Endodermal cell (in vitro differentiated cells): Measurements from ENCODE around the gene SNX5. TPM values are rescaled to one million over a fixed set of nuclear protein-coding genes. Genes with fewer than 3 reads are reported as not detected.

Experiments used
- DNase-seq: peaks from one replicate; pipeline ENCODE4 v3.0.0-alpha.2; 2017
- H3K27ac ChIP-seq: 2 replicates; pipeline ENCODE4 v1.5.1; 2013; ENCODE audit warnings: mild to moderate bottlenecking, low read depth, low read length, moderate library complexity
- H3K27me3 ChIP-seq: 2 replicates; pipeline ENCODE4 v1.6.1; 2013; ENCODE audit warnings: mild to moderate bottlenecking, low read length, moderate library complexity; ENCODE audit not compliant: insufficient read depth, control insufficient read depth, poor library complexity, severe bottlenecking
- H3K36me3 ChIP-seq: 2 replicates; pipeline ENCODE4 v1.7.0; 2013; ENCODE audit warnings: mild to moderate bottlenecking, low read length, moderate library complexity; ENCODE audit not compliant: control insufficient read depth, insufficient read depth
- H3K4me1 ChIP-seq: one replicate; pipeline ENCODE4 v1.7.0; 2013; ENCODE audit warnings: low read length; ENCODE audit not compliant: control insufficient read depth, insufficient read depth
- H3K4me3 ChIP-seq: 2 replicates; pipeline ENCODE4 v1.5.1; 2013; ENCODE audit warnings: mild to moderate bottlenecking, low read length, moderate library complexity
- H3K9ac ChIP-seq: 2 replicates; pipeline ENCODE4 v1.6.1; 2013; ENCODE audit warnings: mild to moderate bottlenecking, low read length, moderate library complexity; ENCODE audit not compliant: poor library complexity, severe bottlenecking; ENCODE audit errors: extremely low read depth
- H3K9me3 ChIP-seq: 2 replicates; pipeline ENCODE4 v1.6.1; 2013; ENCODE audit warnings: mild to moderate bottlenecking, low read length, moderate library complexity; ENCODE audit not compliant: control insufficient read depth
- H3K27ac Mint-ChIP-seq: 2 replicates; pipeline ENCODE4 v1.8.0; 2020; ENCODE audit warnings: mixed read lengths
- H3K27me3 Mint-ChIP-seq: 2 replicates; pipeline ENCODE4 v1.8.0; 2021; ENCODE audit warnings: mild to moderate bottlenecking, mixed read lengths; ENCODE audit not compliant: insufficient read depth
- H3K36me3 Mint-ChIP-seq: 2 replicates; pipeline ENCODE4 v1.8.0; 2020; ENCODE audit warnings: low read depth, mixed read lengths
- H3K4me1 Mint-ChIP-seq: 2 replicates; pipeline ENCODE4 v1.8.0; 2020; ENCODE audit warnings: mixed read lengths
- H3K4me3 Mint-ChIP-seq: 2 replicates; pipeline ENCODE4 v1.8.0; 2020; ENCODE audit warnings: mild to moderate bottlenecking, moderate library complexity, mixed read lengths
- H3K9me3 Mint-ChIP-seq: 2 replicates; pipeline ENCODE4 v1.8.0; 2020; ENCODE audit warnings: mild to moderate bottlenecking, mixed read lengths
- WGBS, 2 experiments: methylation state at CpG; one replicate each; pipeline versions ENCODE4 v1.1.5 to v1.1.7; 2013; ENCODE audit warnings: missing lambda C conversion rate in 2 of 2, mixed read lengths in 1 of 2; ENCODE audit not compliant: insufficient coverage in 1 of 2, insufficient read length in 1 of 2; 5-methylcytosine and 5-hydroxymethylcytosine counted together
- total RNA-seq, 2 donors: library from RNA; stranded (reverse); fragmentation: NEBNext Ultra II Directional in 1 of 2; extraction: Animal tissue kit (Norgen Biotek cat#: 25700) in 1 of 2; gene quantifications; 2 replicates in 1 of 2; 3 replicates in 1 of 2; pipeline ENCODE4 v1.2.1, GENCODE V29; 2021
- TF ChIP-seq, protein P1 (sequence below): fragments of 200-600 bp; sonication (generic); conservative IDR thresholded peaks from 2 replicates; pipeline ENCODE4 v1.5.0; 2021; ENCODE audit warnings: antibody characterized with exemption, mild to moderate bottlenecking

SNX5 gene
- total RNA-seq, 2 donors from 2014 or later = 170 to 171 TPM

DNA sequence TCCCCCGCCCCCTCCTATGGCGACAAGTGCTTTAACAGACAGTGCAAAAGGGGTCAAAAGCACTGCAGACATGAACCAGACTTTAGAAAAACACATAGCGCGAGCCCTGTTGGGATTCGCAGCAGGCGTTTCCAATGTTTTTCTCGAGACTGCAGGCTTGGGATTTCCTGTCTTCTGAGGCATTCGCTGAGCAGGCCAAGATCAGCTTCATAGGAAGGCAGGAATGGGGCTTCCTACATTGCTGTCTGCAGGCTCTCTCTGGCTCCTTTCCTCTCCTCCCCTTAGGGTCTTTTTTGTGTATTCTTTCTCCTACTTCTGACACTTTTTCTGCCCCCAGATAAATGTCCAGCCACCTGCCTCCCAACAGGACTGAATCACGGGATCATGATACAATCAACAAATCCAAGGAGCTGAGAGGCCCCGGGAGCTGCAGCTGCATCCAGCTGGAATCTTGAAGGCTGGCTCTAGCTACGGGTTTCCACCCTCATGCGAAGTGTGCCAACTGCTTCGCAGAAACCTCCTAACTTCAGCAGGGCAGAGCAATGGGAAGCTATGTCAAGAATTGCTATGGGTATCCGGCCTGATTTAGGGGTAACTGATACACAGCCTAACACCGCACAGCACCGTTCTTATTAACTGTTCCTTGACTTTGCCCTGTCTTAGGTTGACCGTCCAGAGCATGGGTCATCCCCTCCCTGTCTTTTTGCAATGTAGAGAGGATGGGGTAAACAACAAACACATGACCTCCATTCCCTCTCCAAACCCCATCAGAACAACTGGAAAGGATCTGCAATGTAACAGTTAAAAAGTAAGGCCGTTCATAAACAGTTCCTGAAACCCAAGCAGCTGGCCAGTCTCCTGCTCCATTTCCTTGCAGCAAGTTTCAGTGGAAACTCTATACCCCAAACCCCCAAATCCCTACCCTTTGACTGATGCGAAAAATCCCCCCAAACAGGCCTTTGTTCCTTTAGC, 31.5 kb downstream of the SNX5 start:
- peak overlapping the region; percentile 2 for H3K27ac ChIP-seq
- Mint-ChIP-seq H3K4me3 (no peak overlapping the region), H3K9me3 (peaks cover 2% of the 10 kb centered on the region), H3K4me1 (peaks cover 66% of the 10 kb centered on the region), H3K36me3 (peaks cover 14% of the 10 kb centered on the region), H3K27me3 (no peaks in the 10 kb centered on the region), H3K27ac (peak overlapping the region; percentile 88)
- H3K9ac ChIP-seq = peak overlapping the region; percentile 35
- 59 to 62% methylated on average over 15 to 19 of the region's 19 CpGs for WGBS, 2 experiments
- no peaks in the 10 kb centered on the region for H3K9me3 ChIP-seq
- TF ChIP-seq, protein P1, sequence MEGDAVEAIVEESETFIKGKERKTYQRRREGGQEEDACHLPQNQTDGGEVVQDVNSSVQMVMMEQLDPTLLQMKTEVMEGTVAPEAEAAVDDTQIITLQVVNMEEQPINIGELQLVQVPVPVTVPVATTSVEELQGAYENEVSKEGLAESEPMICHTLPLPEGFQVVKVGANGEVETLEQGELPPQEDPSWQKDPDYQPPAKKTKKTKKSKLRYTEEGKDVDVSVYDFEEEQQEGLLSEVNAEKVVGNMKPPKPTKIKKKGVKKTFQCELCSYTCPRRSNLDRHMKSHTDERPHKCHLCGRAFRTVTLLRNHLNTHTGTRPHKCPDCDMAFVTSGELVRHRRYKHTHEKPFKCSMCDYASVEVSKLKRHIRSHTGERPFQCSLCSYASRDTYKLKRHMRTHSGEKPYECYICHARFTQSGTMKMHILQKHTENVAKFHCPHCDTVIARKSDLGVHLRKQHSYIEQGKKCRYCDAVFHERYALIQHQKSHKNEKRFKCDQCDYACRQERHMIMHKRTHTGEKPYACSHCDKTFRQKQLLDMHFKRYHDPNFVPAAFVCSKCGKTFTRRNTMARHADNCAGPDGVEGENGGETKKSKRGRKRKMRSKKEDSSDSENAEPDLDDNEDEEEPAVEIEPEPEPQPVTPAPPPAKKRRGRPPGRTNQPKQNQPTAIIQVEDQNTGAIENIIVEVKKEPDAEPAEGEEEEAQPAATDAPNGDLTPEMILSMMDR = no peak
- peak; percentile 68 for DNase-seq
- no peaks in the 10 kb centered on the region for H3K27me3 ChIP-seq
- peak overlapping the region; percentile 25 for H3K4me3 ChIP-seq
- peaks cover 29% of the 10 kb centered on the region for H3K4me1 ChIP-seq
- peaks cover 14% of the 10 kb centered on the region for H3K36me3 ChIP-seq

DNA sequence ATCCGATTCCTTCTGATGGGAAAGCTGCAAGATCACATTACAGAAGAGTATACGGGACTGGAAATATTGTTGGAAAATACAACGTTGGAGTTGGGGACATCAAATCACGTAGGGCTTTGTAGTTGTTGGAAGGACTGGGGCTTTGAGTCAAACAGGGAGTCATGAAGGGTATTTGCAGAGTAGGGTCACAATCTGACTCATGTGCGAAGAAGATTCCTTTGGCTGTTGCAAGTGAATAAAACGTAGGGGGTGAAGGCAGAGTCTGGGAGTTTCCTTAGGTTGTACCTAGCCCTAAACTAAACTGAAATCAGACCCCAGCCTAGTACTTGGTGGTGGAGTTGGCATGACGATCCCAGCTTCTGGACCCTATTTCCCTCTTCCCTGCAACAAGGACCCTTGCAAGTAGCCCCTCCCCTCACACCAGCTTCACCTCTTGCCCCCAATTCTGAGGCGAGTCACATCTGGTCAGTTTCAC, 32.3 kb downstream of the SNX5 start:
- Histone ChIP-seq H3K4me1 (peaks cover 29% of the 10 kb centered on the region), H3K4me3 (no peak overlapping the region), H3K9ac (peak overlapping the region; percentile 35), H3K27me3 (no peaks in the 10 kb centered on the region), H3K9me3 (peaks cover 2% of the 10 kb centered on the region), H3K27ac (no peak overlapping the region), H3K36me3 (peaks cover 7% of the 10 kb centered on the region)
- Mint-ChIP-seq H3K9me3 (peaks cover 5% of the 10 kb centered on the region), H3K27me3 (peaks cover 2% of the 10 kb centered on the region), H3K36me3 (peaks cover 8% of the 10 kb centered on the region), H3K4me3 (no peak overlapping the region), H3K4me1 (peaks cover 66% of the 10 kb centered on the region), H3K27ac (peak overlapping the region; percentile 88)
- TF ChIP-seq, protein P1 = no peak
- no peak for DNase-seq
- 74 to 79% methylated on average over 6 to 8 of the region's 8 CpGs for WGBS, 2 experiments

DNA sequence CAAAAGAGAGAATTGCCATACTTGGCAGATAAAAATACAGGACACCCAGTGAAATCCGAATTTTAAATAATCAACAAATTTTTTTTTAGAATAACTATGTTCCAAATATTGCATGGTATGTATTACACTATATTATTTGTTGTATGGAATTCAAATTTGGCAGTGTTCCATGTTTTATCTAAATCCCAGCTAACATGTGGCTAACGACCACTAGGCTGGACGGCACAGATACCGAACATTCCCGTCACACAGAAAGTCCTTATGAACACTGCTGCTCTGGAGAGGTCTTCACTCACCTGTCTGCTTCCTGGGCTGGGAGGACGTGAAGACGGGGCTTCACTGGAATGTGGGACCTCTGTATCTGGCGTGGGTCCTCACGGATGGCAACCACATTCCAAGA, 32.8 kb downstream of the SNX5 start:
- 93 to 99% methylated on average over 8 of the region's 9 CpGs for WGBS, 2 experiments
- Mint-ChIP-seq H3K27ac (peak overlapping the region; percentile 88), H3K27me3 (peaks cover 3% of the 10 kb centered on the region), H3K36me3 (peaks cover 4% of the 10 kb centered on the region), H3K4me3 (no peak overlapping the region), H3K4me1 (peaks cover 62% of the 10 kb centered on the region), H3K9me3 (peaks cover 5% of the 10 kb centered on the region)
- DNase-seq = no peak
- peaks cover 1% of the 10 kb centered on the region for H3K36me3 ChIP-seq
- peaks cover 6% of the 10 kb centered on the region for H3K9me3 ChIP-seq
- H3K4me3 ChIP-seq = no peak overlapping the region
- H3K27ac ChIP-seq = no peak overlapping the region
- H3K4me1 ChIP-seq = peaks cover 29% of the 10 kb centered on the region
- TF ChIP-seq, protein P1 = no peak
- no peaks in the 10 kb centered on the region for H3K27me3 ChIP-seq
- no peak overlapping the region for H3K9ac ChIP-seq
